Activated CD4-positive, CD25-positive, alpha-beta regulatory T cell treated with anti-CD3 and anti-CD28 coated beads, Interleukin-2, amount 50 U/mL, for 72 hours (primary cell): ENCODE measurements around the gene TBRG4.

Source experiments
- DNase-seq: peaks from one replicate; pipeline ENCODE4 v3.0.0; 2021

TBRG4 gene

GRCh38 chr7:45088146-45088701, 23.3 kb downstream of the TBRG4 start:
- DNase-seq, result no peak

- no peak for DNase-seq
Measured at GRCh38 chr7:45087301-45088145, 24.0 kb downstream of the TBRG4 start.

- no peak for DNase-seq
Measured at GRCh38 chr7:45086331-45087065, 25.0 kb downstream of the TBRG4 start.

GRCh38 chr7:45085619-45086200, 25.8 kb downstream of the TBRG4 start:
- no peak for DNase-seq

- no peak for DNase-seq
Measured at GRCh38 chr7:45084901-45085618, 26.4 kb downstream of the TBRG4 start.

GRCh38 chr7:45084336-45084735, 27.2 kb downstream of the TBRG4 start:
- no peak for DNase-seq

GRCh38 chr7:45082831-45083331, 28.6 kb downstream of the TBRG4 start:
- DNase-seq, result no peak

- DNase-seq, result no peak
Measured at GRCh38 chr7:45082031-45082830, 29.3 kb downstream of the TBRG4 start.

- DNase-seq, result no peak
Measured at GRCh38 chr7:45081670-45081974, 29.9 kb downstream of the TBRG4 start.

- no peak for DNase-seq
Measured at GRCh38 chr7:45080958-45081669, 30.4 kb downstream of the TBRG4 start.

- DNase-seq, result peak; percentile 29
Measured at GRCh38 chr7:45080265-45080957, 31.1 kb downstream of the TBRG4 start.

GRCh38 chr7:45078125-45078681, 33.3 kb downstream of the TBRG4 start:
- DNase-seq, result no peak

GRCh38 chr7:45077579-45077978, 33.9 kb downstream of the TBRG4 start:
- no peak for DNase-seq

- no peak for DNase-seq
Measured at GRCh38 chr7:45076946-45077345, 34.6 kb downstream of the TBRG4 start.

GRCh38 chr7:45075871-45076796, 35.4 kb downstream of the TBRG4 start:
- DNase-seq, result no peak

- no peak for DNase-seq
Measured at GRCh38 chr7:45075355-45075644, 36.2 kb downstream of the TBRG4 start.

GRCh38 chr7:45074528-45075354, 36.8 kb downstream of the TBRG4 start:
- DNase-seq, result peak; percentile 16

GRCh38 chr7:45073786-45074527, 37.5 kb downstream of the TBRG4 start:
- DNase-seq, result peak; percentile 20
